ENCODE data around the gene IRGC. TPM values are rescaled to one million over a fixed set of nuclear protein-coding genes. Genes with fewer than 3 reads are reported as not detected.
A peak's percentile ranks its signal among the peaks of the same experiment; 100 is the strongest.

IRGC gene
- total and polyA plus RNA-seq, 9 of the 15 experiments (the other 6 are each of a cell fraction or from before 2014, with no cell fraction given): not detected

DNA sequence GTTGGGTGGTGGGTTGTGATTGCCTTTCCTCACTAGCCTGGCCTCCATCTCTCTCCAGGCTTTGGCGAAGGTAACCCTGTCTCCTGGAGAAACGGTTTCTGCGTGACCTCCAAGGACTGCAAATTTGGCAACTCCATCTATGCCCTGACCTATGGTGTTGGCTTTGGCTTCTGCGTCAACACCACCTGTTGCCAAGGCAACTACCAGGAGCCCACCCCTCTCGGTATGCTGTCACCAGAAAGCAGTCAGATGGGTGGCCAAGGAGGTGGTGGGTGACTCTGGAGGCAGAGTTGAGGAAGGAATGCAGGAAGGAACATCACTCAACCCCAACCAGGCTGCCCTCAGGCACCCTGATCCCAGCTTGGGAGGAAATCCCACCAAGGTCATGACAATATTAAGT is 18.6 kb upstream of the IRGC start:
- Histone ChIP-seq H3K79me2 (ENCODE audit: control insufficient read depth, insufficient read depth, low read length) (no peaks in the 10 kb centered on the region), H4K20me1 (replicated peaks; ENCODE audit: control insufficient read depth, insufficient read depth, low read length) (no peaks in the 10 kb centered on the region), H3K36me3 (ENCODE audit: control insufficient read depth, insufficient read depth, low read length) (no peaks in the 10 kb centered on the region), H3K9me3 (replicated peaks; ENCODE audit: control insufficient read depth, insufficient read depth, low read depth, low read length) (no peaks in the 10 kb centered on the region; the same call in 1 of the 2 replicates), H3K27me3 (ENCODE audit: control insufficient read depth in 2 of 2, insufficient read depth in 2 of 2, low read length in 2 of 2) (0 out of 5 replicates have a peak, but pooled peaks cover 0 to 4% of the 10 kb centered on the region in 2 experiments), H3K9ac (ENCODE audit: insufficient read depth in 1 of 2, low read depth in 2 of 2, low read length in 2 of 2) (no peak overlapping the region), H2AFZ (ENCODE audit: low read depth, low read length) (no peak overlapping the region), H3K4me3 (no peak overlapping the region), H3K9me1 (ENCODE audit: control insufficient read depth, insufficient read depth, low read length) (no peaks in the 10 kb centered on the region), H3K4me2 (ENCODE audit: insufficient read depth, low read length) (no peak overlapping the region), H3K4me1 (replicated peaks in 1 of 2; ENCODE audit: control insufficient read depth in 2 of 2, insufficient read depth in 2 of 2, low read length in 2 of 2) (peaks cover 16 to 18% of the 10 kb centered on the region in 2 experiments), H3K27ac (ENCODE audit: extremely low read depth, low read depth, low read length) (no peak overlapping the region)
- DNase-seq (ENCODE audit: extremely low read depth in 1 of 4, low spot score in 3 of 4) (no peak), FAIRE-seq (no peak), ATAC-seq (no peak)
- no TSS peak for BruUV-seq (replicated peaks)
- ChIA-PET POLR2A (interaction anchor here (0.6 kb wide), 1 partner anchor 16 kb away, joined by 3 read pairs; no protein-coding TSS in a partner anchor), CTCF (ENCODE audit: low intra/inter-chr PET ratio) (no interaction called here)
- WGBS (ENCODE audit: insufficient coverage, low coverage, missing lambda C conversion rate): 43% methylated on average over 5 of the region's 5 CpGs
- intact Hi-C loops (cut with micrococcal nuclease) (no loop called here), in situ Hi-C loops (cut with MboI) (no loop called here)
- peak; percentile 63 for TF ChIP-seq RFX1 (IDR thresholded peaks at IDR 0.05)
- no peak for TF ChIP-seq BRF2 (IDR thresholded peaks at IDR 0.05; ENCODE audit: borderline replicate concordance, insufficient read depth, insufficient read length)

All from K562 (cell line).